NCI-H2227 (cell line): ENCODE results near the gene OGFRL1.
"Not testable (repeated sequence)": the region's sequence is repeated elsewhere in the genome, so short reads cannot be mapped to it uniquely, and the experiment has no call there.

ENCODE experiments used
- DNase-seq: peaks from one replicate; lab custom pipeline; 2025; ENCODE audit not compliant: unreplicated experiment; lab: John Stamatoyannopoulos, UW

OGFRL1 gene

DNA sequence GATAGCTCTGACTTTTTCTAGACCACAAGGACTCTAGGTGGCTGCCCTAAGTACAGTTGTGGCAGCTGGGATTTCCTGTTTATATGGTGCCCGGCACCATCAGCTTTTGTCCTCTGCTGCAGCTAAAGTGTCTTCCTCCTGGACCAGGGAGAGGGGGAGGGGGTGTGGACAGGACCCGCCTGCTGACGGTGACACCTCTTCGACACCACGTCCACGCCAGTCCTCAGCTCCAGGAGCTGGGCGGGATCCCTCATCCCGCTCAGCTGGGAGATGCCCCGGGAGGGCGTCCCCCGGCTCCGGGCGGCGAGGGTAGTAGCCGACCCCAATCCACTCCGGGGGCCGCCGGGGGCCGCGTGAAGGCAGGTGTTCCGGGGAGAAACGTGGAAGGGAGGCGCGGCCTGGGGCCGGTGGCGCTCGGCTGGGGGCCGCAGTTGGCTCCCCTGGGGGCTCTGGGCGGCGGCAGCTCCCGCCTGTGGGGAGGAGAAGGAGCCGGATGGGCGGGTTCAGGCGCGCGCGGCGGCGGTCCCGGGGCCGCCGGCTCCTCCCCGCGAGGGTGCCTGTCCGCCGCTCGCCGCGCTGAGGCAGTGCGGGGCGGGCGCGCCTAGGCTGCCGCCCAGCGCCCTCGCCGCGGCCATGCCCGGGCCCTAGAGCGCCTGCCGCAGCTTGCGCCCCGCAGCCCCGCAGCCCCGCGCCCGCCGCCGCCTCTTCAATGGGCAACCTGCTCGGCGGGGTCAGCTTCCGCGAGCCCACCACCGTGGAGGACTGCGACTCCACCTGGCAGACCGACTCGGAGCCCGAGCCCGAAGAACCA is at the start of gene OGFRL1:
Gene OGFRL1 (plus strand): TSS at position 584 of the 811 bp plus-strand sequence. CDS start 126 bp downstream, at position 710.
- DNase-seq: peak; percentile 82

GRCh38 chr6:71239694-71240093 is 48.9 kb upstream of the OGFRL1 start:
- no peak for DNase-seq

DNA sequence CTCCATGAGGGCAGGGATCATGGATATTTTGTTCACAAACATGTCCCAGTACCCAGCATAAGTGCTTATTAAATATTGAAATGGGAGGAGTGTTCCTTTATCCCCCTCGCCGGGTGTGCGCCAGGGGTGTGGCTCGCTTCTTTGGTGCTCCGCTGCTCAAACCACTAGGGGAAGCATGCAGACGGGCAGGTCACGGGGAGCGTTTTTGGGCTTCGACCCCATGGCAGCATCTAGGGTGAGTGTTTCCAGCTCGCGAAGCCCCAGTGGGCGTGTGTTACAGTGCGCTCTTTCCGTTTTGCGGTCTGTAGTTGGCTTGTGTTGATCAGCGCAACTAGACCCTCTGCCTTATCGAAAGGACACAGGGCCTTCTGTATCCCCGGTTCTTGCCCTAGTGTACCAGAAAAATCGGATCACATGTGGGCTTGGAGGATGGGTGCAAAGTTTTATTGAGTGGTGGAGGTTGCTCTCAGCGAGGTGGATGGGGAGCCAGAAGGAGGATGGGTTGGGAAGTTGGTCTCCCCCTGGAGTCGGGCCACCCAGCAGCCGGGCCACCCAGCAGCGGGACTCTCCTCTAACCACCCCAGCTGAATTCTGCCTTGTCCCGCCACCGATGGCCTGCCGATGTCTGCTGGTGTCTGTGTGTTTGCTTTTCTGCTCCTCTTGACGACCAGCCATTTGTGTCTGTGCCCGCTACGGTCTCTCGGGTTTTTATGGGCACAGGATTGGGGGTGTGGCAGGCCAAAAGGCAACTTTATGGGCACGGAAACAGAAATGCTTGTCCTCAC is 43.2 kb upstream of the OGFRL1 start:
- no peak for DNase-seq

- no peak for DNase-seq
Measured at GRCh38 chr6:71246596-71246995, 42.0 kb upstream of the OGFRL1 start.

DNA sequence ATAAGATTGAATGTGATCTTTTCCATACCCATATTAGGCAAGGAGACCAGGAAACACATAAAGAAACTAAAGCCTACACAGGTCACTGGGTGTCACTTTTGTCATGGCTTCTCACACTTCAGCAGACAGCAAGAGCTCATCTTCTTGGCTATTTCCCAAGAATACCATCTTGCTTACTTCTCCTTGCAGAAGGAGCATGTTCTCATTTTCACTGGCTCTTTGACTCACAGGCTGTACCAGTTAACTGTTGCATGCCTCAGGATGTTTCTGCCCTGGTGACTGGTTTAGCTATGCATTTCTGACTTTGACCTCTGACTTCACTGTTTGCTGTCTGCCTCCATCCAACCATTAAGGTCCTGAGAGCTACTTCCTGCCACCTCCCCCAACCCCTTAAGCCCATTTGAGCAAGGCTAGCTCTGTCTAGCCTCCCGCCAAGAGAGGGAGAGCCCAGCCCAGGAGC is 40.3 kb upstream of the OGFRL1 start:
- peak; percentile 22 for DNase-seq

DNA sequence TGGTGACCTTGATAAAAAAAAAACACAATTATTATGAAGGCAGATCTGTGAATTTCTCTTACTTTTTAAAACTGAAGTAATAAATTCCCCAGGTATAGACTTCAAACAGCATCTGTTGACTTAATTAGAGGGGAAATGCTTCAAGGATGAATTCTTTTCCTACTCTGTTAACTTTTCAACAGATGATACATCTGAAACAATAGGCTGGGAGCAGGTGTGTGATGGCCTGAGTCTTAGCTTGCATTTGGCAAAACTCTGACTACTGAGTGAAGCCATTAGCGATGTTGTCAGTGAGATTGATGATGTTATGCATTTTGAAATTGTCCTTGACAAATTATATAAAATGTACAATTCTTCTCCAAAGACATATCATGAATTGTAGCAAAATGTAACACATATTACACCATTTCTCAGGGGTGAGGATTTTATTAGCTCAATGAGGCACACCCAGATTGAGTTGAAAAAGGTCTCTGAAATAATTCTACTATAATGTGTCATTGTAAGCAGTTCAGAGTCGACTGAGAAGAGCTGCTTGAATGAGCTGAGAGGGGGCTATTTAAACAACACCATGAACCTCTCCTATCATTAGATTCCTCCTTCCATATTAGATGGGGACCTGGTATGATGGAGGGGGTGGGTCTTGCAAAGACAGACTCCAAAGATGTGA is 39.6 kb upstream of the OGFRL1 start:
- DNase-seq: peak; percentile 26

- DNase-seq: no peak
Measured at GRCh38 chr6:71250099-71250602, 38.5 kb upstream of the OGFRL1 start.

GRCh38 chr6:71252410-71252809 is 36.2 kb upstream of the OGFRL1 start:
- no peak for DNase-seq

GRCh38 chr6:71252960-71253359 is 35.7 kb upstream of the OGFRL1 start:
- no peak for DNase-seq

- peak; percentile 56 for DNase-seq
Measured at GRCh38 chr6:71254323-71254722, 34.3 kb upstream of the OGFRL1 start.

DNA sequence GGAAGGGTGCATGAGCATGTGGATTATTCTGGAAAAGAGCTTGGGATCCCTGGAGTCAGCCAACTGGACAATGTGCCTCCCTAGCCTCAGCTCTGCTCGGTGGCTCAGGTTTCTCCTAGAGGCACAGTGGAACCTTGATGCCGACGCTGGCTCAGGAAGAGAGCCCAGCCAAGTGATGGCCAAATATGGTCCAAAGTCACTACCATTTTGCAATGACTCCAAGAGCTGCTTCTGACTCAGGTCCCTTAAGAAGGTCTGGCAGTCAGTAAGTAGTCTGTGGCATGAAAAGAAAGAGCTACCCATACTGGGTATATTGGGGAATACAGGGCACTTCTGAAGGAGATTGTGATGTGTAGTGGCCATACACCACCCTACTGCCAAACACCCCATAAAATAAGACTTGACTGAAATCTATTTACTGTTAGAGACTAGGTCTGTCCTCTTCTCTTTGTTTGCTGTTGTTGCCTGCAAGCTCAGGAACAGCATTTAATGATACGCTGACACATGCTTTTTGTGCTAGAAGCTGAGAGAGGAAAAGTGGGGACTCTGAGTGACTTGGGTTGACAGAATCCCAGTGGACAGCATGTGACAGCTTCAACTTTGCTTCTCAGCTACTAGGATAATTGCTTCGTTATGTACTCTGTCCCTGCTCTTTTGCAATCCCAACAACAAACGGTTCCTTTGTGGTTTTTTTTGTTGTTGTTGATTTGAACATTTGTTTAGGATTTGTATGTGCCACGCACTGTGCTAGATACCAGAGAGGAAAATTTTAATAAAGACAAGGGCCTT is 30.3 kb upstream of the OGFRL1 start:
- no peak for DNase-seq

DNA sequence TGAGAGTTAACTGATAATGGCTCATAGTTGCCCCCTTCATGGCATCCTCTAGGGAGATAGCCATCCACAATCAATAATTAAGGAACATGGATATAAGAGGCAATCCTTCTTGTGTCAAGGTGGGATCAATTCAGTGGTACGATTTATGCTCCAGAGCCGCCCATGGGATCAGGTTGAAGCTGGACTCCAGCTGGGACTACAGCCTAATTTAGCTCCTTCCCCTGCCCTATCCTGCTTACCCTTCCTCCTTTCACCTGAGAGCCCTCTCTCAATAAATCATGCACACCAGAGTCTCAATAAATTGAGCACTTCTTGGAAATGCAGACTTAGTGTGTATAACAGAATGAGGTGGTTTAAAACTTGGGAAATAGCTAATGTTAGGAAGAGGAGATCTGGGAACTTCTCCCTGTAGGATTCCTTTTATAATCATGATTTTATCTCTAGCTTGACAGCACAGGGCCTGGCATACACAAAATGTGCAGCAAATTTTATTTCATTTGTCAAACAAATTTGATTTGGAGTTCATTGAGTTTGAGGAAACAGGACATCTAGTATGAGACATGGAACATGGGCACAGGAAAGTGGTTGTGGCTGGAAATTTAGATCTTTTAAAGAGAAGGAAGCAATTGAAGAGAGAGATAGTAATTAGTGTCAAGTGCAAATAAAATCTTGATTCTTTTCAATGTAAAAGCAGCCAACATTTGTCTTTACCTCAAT is 28.6 kb upstream of the OGFRL1 start:
- DNase-seq: no peak

DNA sequence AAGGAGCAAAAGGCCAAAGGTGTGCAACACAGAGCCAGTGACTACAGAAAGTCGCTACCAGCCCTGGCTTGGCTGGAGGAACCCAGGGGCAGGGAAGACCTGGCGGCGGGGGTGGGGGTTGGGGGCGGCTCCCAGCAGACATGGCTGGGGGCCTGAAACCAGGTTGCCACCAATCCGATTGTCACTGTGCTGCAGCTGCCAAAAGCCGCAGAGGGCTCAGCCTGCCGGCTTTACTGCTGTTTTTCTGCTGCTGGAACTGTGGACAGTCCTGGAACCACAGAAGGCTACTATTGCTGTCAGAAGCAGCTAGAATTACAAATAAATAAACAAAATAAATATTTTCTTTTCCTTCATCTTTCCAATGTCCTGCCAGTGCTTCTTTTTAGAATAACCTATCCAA is 25.7 kb upstream of the OGFRL1 start:
- DNase-seq: no peak

DNA sequence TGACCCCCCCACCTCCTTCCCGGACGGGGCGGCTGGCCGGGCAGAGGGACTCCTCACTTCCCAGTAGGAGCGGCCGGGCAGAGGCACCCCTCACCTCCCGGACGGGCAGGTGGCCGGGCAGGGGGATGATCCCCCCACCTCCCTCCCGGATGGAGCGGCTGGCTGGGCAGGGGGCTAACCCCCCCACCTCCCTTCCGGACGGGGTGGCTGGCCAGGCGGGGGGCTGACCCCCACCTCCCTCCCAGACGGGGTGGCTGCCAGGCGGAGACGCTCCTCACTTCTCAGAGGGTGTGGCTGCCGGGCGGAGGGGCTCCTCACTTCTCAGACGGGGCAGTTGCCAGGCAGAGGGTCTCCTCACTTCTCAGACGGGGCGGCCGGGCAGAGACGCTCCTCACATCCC is 22.2 kb upstream of the OGFRL1 start:
- DNase-seq: not testable (repeated sequence)

GRCh38 chr6:71268735-71269437 is 19.7 kb upstream of the OGFRL1 start:
- DNase-seq: no peak

DNA sequence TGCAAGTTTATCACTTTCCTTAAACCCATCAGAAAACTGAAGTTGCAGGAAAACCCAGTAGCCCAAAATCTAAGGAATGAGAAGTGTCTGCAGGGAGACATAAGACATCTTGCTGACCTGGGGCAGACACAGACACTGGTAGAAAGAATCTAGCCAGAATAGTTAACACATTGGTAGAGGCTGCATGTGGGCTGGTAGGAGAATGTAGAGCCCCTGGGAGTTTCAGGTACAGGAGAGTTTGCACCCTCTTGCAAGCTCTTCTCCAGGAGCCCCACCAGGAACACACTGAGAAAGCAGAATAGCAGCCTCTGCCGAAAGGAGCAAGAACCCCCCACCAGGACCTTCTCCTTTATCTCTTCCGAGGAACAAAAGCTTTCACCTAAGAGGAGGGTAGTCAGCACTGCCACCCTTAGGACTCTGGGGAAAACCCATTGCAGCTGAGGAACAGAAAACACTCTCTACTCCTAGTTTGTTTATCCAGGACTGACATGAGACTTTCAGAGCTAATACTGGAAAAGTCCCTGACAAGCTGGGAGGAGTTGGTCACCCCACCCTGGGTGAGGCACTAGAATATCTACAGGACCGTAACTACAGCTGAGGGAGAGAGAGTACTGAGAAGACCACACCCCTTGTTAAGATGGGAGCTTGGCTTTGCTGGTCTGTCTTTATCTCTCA is 10.5 kb upstream of the OGFRL1 start:
- no peak for DNase-seq

GRCh38 chr6:71279321-71279720 is 9.3 kb upstream of the OGFRL1 start:
- no peak for DNase-seq

DNA sequence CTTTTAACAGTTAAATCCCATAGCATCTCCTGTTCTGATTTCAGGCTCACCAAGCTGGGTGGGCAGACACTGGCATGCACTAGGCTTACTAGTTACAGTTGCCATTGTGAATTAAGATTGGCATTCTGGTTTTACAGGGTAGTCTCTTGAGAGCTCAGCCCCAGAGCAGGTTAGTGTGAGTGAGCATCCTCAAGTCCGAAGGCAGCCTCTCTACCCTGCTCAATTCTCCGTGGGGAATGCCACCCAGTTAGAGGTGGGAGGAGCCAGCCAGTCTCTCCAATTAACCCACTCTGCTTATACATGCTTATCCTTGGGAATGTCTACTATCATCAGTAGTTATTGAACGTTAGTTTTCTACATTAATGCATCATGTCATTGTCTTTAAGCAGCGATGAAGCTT is 8.9 kb upstream of the OGFRL1 start:
- no peak for DNase-seq

DNA sequence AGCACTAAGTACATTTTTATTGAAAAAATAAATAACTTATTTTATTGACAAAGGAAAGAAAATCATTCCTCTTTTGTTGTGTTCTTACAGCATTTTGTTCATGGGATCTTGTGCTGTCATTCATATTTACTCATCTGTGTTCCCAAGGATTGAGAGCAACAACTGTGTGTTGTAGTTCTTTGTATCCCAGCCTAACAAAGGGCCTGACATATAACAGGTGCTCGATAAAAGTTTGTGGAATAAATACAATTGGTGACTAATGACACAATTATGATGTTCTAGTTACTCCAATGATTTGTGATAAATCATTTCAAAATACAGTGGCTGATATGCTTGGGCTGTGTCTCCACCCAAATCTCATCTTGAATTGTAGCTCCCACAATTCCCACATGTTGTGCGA is 7.9 kb upstream of the OGFRL1 start:
- no peak for DNase-seq
